Measurements from ENCODE around the gene BPIFA3.
A peak's percentile ranks its signal among the peaks of the same experiment; 100 is the strongest.

BPIFA3 gene

DNA sequence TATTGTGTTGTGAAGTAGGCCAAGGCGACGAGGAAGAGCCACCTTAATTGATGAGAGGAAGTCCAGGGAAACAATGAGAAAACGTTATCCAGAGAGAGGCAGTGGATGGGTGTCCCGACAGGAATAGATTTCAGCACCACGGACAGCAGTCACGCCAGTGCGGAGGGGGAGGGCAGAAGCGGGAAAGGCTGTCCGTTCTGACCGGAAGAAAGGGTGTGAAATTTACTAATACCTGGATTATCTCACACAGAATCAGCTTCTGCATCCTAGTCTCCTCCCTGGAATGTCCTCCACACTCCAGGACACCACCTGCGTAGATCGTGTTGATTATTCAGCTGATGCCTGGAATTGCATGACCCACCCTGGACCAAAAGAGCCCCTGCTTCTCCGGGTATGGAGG is 7.4 kb upstream of the BPIFA3 start (continued):
- TF ChIP-seq ZNF654 (tag by site-specific recombination; IDR thresholded peaks at IDR 0.05; ENCODE audit: low read depth) (no peak), ZNF777 (tag by site-specific recombination; IDR thresholded peaks at IDR 0.05; ENCODE audit: borderline replicate concordance) (no peak), ZNF394 (tag by site-specific recombination; IDR thresholded peaks at IDR 0.05; ENCODE audit: borderline replicate concordance) (no peak), ZNF571 (tag by site-specific recombination; IDR thresholded peaks at IDR 0.05) (no peak), ZNF473 (tag by site-specific recombination; IDR thresholded peaks at IDR 0.05) (no peak), ZNF391 (tag by site-specific recombination; IDR thresholded peaks at IDR 0.05; ENCODE audit: borderline replicate concordance, low read depth) (no peak), ZNF830 (tag by site-specific recombination; IDR thresholded peaks at IDR 0.05; ENCODE audit: low read depth) (no peak), ZNF335 (tag by site-specific recombination; conservative IDR thresholded peaks at IDR 0.05) (no peak), ZNF76 (tag by site-specific recombination; IDR thresholded peaks at IDR 0.05; ENCODE audit: borderline replicate concordance, low read depth) (no peak), ZNF354C (tag by site-specific recombination; IDR thresholded peaks at IDR 0.05; ENCODE audit: borderline replicate concordance, low read depth) (no peak), ZNF140 (tag by site-specific recombination; IDR thresholded peaks at IDR 0.05) (no peak), ZNF600 (tag by site-specific recombination; IDR thresholded peaks at IDR 0.05) (0 out of 2 replicates have a peak, but pooled peaks have one; percentile 41), ZNF37A (tag by site-specific recombination; IDR thresholded peaks at IDR 0.05) (no peak), SP2 (tag by site-specific recombination; IDR thresholded peaks at IDR 0.05) (0 out of 2 replicates have a peak, but pooled peaks have one; percentile 15), SETDB1 (IDR thresholded peaks at IDR 0.05; ENCODE audit: insufficient read length, low read length) (no peak), KLF8 (tag by site-specific recombination; IDR thresholded peaks at IDR 0.05) (no peak), ZNF521 (tag by site-specific recombination; IDR thresholded peaks at IDR 0.05) (no peak), MEIS1 (CRISPR knock-in tag; IDR thresholded peaks at IDR 0.05; ENCODE audit: borderline replicate concordance) (no peak), BCL11A (tag by site-specific recombination; IDR thresholded peaks at IDR 0.05; ENCODE audit: low read depth) (peak; percentile 51; the same call in 1 of the 2 replicates), ZFP69B (tag by site-specific recombination; IDR thresholded peaks at IDR 0.05) (no peak), ZNF585B (tag by site-specific recombination; IDR thresholded peaks at IDR 0.05) (no peak), ZNF561 (tag by site-specific recombination; IDR thresholded peaks at IDR 0.05; ENCODE audit: borderline replicate concordance) (no peak), KLF16 (tag by site-specific recombination; IDR thresholded peaks at IDR 0.05) (no peak), ZNF514 (tag by site-specific recombination; IDR thresholded peaks at IDR 0.05) (no peak)
- TF ChIP-seq, protein P1, sequence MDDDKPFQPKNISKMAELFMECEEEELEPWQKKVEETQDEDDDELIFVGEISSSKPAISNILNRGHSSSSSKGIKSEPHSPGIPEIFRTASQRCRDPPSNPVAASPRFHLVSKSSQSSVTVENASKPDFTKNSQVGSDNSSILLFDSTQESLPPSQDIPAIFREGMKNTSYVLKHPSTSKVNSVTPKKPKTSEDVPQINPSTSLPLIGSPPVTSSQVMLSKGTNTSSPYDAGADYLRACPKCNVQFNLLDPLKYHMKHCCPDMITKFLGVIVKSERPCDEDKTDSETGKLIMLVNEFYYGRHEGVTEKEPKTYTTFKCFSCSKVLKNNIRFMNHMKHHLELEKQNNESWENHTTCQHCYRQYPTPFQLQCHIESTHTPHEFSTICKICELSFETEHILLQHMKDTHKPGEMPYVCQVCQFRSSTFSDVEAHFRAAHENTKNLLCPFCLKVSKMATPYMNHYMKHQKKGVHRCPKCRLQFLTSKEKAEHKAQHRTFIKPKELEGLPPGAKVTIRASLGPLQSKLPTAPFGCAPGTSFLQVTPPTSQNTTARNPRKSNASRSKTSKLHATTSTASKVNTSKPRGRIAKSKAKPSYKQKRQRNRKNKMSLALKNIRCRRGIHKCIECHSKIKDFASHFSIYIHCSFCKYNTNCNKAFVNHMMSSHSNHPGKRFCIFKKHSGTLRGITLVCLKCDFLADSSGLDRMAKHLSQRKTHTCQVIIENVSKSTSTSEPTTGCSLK (tag by site-specific recombination; IDR thresholded peaks at IDR 0.05), result no peak
- TF ChIP-seq, protein P2, sequence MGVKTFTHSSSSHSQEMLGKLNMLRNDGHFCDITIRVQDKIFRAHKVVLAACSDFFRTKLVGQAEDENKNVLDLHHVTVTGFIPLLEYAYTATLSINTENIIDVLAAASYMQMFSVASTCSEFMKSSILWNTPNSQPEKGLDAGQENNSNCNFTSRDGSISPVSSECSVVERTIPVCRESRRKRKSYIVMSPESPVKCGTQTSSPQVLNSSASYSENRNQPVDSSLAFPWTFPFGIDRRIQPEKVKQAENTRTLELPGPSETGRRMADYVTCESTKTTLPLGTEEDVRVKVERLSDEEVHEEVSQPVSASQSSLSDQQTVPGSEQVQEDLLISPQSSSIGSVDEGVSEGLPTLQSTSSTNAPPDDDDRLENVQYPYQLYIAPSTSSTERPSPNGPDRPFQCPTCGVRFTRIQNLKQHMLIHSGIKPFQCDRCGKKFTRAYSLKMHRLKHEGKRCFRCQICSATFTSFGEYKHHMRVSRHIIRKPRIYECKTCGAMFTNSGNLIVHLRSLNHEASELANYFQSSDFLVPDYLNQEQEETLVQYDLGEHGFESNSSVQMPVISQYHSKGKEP (tag by site-specific recombination; IDR thresholded peaks at IDR 0.05), result no peak
- TF ChIP-seq, protein P3, sequence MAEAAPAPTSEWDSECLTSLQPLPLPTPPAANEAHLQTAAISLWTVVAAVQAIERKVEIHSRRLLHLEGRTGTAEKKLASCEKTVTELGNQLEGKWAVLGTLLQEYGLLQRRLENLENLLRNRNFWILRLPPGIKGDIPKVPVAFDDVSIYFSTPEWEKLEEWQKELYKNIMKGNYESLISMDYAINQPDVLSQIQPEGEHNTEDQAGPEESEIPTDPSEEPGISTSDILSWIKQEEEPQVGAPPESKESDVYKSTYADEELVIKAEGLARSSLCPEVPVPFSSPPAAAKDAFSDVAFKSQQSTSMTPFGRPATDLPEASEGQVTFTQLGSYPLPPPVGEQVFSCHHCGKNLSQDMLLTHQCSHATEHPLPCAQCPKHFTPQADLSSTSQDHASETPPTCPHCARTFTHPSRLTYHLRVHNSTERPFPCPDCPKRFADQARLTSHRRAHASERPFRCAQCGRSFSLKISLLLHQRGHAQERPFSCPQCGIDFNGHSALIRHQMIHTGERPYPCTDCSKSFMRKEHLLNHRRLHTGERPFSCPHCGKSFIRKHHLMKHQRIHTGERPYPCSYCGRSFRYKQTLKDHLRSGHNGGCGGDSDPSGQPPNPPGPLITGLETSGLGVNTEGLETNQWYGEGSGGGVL (tag by site-specific recombination; IDR thresholded peaks at IDR 0.05), result no peak
- TF ChIP-seq, protein P4, sequence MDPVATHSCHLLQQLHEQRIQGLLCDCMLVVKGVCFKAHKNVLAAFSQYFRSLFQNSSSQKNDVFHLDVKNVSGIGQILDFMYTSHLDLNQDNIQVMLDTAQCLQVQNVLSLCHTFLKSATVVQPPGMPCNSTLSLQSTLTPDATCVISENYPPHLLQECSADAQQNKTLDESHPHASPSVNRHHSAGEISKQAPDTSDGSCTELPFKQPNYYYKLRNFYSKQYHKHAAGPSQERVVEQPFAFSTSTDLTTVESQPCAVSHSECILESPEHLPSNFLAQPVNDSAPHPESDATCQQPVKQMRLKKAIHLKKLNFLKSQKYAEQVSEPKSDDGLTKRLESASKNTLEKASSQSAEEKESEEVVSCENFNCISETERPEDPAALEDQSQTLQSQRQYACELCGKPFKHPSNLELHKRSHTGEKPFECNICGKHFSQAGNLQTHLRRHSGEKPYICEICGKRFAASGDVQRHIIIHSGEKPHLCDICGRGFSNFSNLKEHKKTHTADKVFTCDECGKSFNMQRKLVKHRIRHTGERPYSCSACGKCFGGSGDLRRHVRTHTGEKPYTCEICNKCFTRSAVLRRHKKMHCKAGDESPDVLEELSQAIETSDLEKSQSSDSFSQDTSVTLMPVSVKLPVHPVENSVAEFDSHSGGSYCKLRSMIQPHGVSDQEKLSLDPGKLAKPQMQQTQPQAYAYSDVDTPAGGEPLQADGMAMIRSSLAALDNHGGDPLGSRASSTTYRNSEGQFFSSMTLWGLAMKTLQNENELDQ (tag by site-specific recombination; IDR thresholded peaks at IDR 0.05; ENCODE audit: low read depth), result no peak
- TF ChIP-seq, protein P5, sequence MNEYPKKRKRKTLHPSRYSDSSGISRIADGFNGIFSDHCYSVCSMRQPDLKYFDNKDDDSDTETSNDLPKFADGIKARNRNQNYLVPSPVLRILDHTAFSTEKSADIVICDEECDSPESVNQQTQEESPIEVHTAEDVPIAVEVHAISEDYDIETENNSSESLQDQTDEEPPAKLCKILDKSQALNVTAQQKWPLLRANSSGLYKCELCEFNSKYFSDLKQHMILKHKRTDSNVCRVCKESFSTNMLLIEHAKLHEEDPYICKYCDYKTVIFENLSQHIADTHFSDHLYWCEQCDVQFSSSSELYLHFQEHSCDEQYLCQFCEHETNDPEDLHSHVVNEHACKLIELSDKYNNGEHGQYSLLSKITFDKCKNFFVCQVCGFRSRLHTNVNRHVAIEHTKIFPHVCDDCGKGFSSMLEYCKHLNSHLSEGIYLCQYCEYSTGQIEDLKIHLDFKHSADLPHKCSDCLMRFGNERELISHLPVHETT (tag by site-specific recombination; IDR thresholded peaks at IDR 0.05), result no peak
- TF ChIP-seq, protein P6, sequence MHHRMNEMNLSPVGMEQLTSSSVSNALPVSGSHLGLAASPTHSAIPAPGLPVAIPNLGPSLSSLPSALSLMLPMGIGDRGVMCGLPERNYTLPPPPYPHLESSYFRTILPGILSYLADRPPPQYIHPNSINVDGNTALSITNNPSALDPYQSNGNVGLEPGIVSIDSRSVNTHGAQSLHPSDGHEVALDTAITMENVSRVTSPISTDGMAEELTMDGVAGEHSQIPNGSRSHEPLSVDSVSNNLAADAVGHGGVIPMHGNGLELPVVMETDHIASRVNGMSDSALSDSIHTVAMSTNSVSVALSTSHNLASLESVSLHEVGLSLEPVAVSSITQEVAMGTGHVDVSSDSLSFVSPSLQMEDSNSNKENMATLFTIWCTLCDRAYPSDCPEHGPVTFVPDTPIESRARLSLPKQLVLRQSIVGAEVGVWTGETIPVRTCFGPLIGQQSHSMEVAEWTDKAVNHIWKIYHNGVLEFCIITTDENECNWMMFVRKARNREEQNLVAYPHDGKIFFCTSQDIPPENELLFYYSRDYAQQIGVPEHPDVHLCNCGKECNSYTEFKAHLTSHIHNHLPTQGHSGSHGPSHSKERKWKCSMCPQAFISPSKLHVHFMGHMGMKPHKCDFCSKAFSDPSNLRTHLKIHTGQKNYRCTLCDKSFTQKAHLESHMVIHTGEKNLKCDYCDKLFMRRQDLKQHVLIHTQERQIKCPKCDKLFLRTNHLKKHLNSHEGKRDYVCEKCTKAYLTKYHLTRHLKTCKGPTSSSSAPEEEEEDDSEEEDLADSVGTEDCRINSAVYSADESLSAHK (tag by site-specific recombination; IDR thresholded peaks at IDR 0.05), result no peak
